K562 (cell line): ENCODE measurements around the gene TJP3. TPM values are rescaled to one million over a fixed set of nuclear protein-coding genes. Genes with fewer than 3 reads are reported as not detected.

ENCODE experiments used
- AFF1 ChIP-seq, 2 experiments: fragments of 450-650 bp; IDR thresholded peaks; 2 replicates each; pipeline ENCODE4 v1.6.1; 2018; ENCODE audit warnings: mild to moderate bottlenecking in 2 of 2, low read depth in 1 of 2; ENCODE audit not compliant: partially characterized antibody in 2 of 2
- ARHGAP35 ChIP-seq: fragments of 450-650 bp; IDR thresholded peaks from 2 replicates; pipeline ENCODE4 v1.6.1; 2018; ENCODE audit not compliant: partially characterized antibody
- BHLHE40 ChIP-seq: IDR thresholded peaks from 2 replicates; pipeline ENCODE4 v1.6.1; 2011; ENCODE audit warnings: low read length, improper control_type of control experiment
- CAMTA2 ChIP-seq: fragments of 250-450 bp; sonication (Bioruptor Pico); conservative IDR thresholded peaks from 2 replicates; pipeline ENCODE4 v1.5.1; 2022
- CEBPB ChIP-seq: fragments of 450-650 bp; IDR thresholded peaks from 2 replicates; pipeline ENCODE4 v1.6.1; 2016; ENCODE audit warnings: missing genetic modification characterization, missing compliant biosample characterization
- FOXP1 ChIP-seq: sonication (generic); formaldehyde crosslinking; IDR thresholded peaks from 2 replicates; pipeline ENCODE4 v1.8.0; 2022; ENCODE audit warnings: mild to moderate bottlenecking, missing genetic modification reagents
- HNRNPL ChIP-seq: fragments of 200-400 bp; formaldehyde crosslinking; IDR thresholded peaks from 2 replicates; pipeline ENCODE4 v1.6.1; 2017; ENCODE audit warnings: low read depth, mild to moderate bottlenecking, low read length
- HOXB6 ChIP-seq: fragments of 250-450 bp; sonication (Bioruptor Pico); IDR thresholded peaks from 2 replicates; pipeline ENCODE4 v1.5.1; 2022; ENCODE audit warnings: mild to moderate bottlenecking, borderline replicate concordance
- ID3 ChIP-seq, 2 experiments: fragments of 250-450 bp in 1 of 2; fragments of 450-650 bp in 1 of 2; sonication (Bioruptor Pico) in 1 of 2; IDR thresholded peaks; 2 replicates each; pipeline versions ENCODE4 v1.6.1 to v1.8.0; 2016 to 2021; ENCODE audit warnings: mild to moderate bottlenecking in 2 of 2, moderate library complexity in 2 of 2, missing compliant biosample characterization in 1 of 2, missing genetic modification characterization in 1 of 2
- LARP7 ChIP-seq: fragments of 450-650 bp; IDR thresholded peaks from 2 replicates; pipeline ENCODE4 v1.6.1; 2016
- MEF2D ChIP-seq: conservative IDR thresholded peaks from 2 replicates; pipeline ENCODE4 v1.6.1; 2016; ENCODE audit warnings: low read depth, missing genetic modification characterization, missing compliant biosample characterization
- MITF ChIP-seq: IDR thresholded peaks from 2 replicates; pipeline ENCODE4 v1.6.1; 2014; ENCODE audit warnings: antibody characterized with exemption
- PCBP2 ChIP-seq: fragments of 200-400 bp; formaldehyde crosslinking; IDR thresholded peaks from 2 replicates; pipeline ENCODE4 v1.6.1; 2018; ENCODE audit warnings: low read length, low read depth, mild to moderate bottlenecking, moderate library complexity; ENCODE audit not compliant: poor library complexity, severe bottlenecking
- POLR2H ChIP-seq: IDR thresholded peaks from 2 replicates; pipeline ENCODE4 v1.6.1; 2016; ENCODE audit warnings: missing genetic modification characterization, low read depth, mild to moderate bottlenecking, control low read depth, missing compliant biosample characterization, moderate library complexity
- RB1 ChIP-seq: fragments of 450-650 bp; IDR thresholded peaks from 2 replicates; pipeline ENCODE4 v1.6.1; 2017; ENCODE audit warnings: low read depth, mild to moderate bottlenecking
- SAFB ChIP-seq: fragments of 200-400 bp; formaldehyde crosslinking; IDR thresholded peaks from 2 replicates; pipeline ENCODE4 v1.6.1; 2017; ENCODE audit warnings: low read depth, low read length, borderline replicate concordance
- TAL1 ChIP-seq: fragments of 450-650 bp; IDR thresholded peaks from 2 replicates; pipeline ENCODE4 v1.6.1; 2016; ENCODE audit warnings: mild to moderate bottlenecking
- TGIF2 ChIP-seq: sonication (generic); formaldehyde crosslinking; IDR thresholded peaks from 2 replicates; pipeline ENCODE4 v1.8.1; 2022; ENCODE audit warnings: mild to moderate bottlenecking, missing genetic modification reagents, moderate library complexity
- ZBTB17 ChIP-seq: fragments of 450-650 bp; formaldehyde crosslinking; IDR thresholded peaks from 2 replicates; pipeline ENCODE4 v1.4.0; 2020; ENCODE audit warnings: mild to moderate bottlenecking
- ZBTB8A ChIP-seq: fragments of 450-650 bp; IDR thresholded peaks from 2 replicates; pipeline ENCODE4 v1.6.1; 2018; ENCODE audit warnings: mild to moderate bottlenecking, moderate library complexity; ENCODE audit not compliant: partially characterized antibody
- ZFP30 ChIP-seq: fragments of 250-450 bp; sonication (Bioruptor Pico); IDR thresholded peaks from 2 replicates; pipeline ENCODE4 v1.8.0; 2022; ENCODE audit warnings: moderate library complexity, mild to moderate bottlenecking, inconsistent platforms, borderline replicate concordance
- ZKSCAN8 ChIP-seq: fragments of 200-800 bp; sonication (Bioruptor generic); IDR thresholded peaks from 2 replicates; pipeline ENCODE4 v1.6.1; 2016; ENCODE audit warnings: missing genetic modification characterization, missing compliant biosample characterization
- ZNF586 ChIP-seq: fragments of 450-650 bp; formaldehyde crosslinking; conservative IDR thresholded peaks from 2 replicates; pipeline ENCODE4 v1.4.0; 2020; ENCODE audit warnings: mild to moderate bottlenecking, moderate library complexity
- polyA plus RNA-seq, 8 experiments: library from polyadenylated mRNA; depleted of rRNA in 4 of 8; stranded (reverse) in 5 of 8; unstranded in 3 of 8; fragments of >200 nt; fragmentation: Nextera tagmentation in 2 of 8; fragmentation: Illumina TruSeq in 1 of 8; extraction: Ambion mirVana in 2 of 8; extraction: Trizol in 1 of 8; gene quantifications; 2 replicates each; pipeline versions ENCODE4 v1.2.1 to v1.2.3, GENCODE V29; 2011 to 2014; ENCODE audit warnings: inconsistent platforms in 1 of 8, missing spikeins in 1 of 8
- total RNA-seq, 7 experiments: library from RNA; depleted of rRNA in 6 of 7; stranded (reverse); fragments of >200 nt in 6 of 7; fragmentation: Illumina TruSeq in 2 of 7; extraction: Trizol in 2 of 7; gene quantifications; 2 replicates each; pipeline versions ENCODE4 v1.2.1 to v1.2.3, GENCODE V29; 2011 to 2021; ENCODE audit warnings: low replicate concordance in 1 of 7

The TJP3 gene
- total and polyA plus RNA-seq, 9 of the 15 experiments (the other 6 are each of a cell fraction or from before 2014, with no cell fraction given), result 0.11 to 2.4 (median 0.57) TPM; not detected in 1

- TF ChIP-seq ARHGAP35 (no peak), ZKSCAN8 (CRISPR knock-in tag) (peak; percentile 51; the same call in 1 of the 2 replicates), RB1 (peak; percentile 58), FOXP1 (peak; percentile 68; the same call in 1 of the 2 replicates), SAFB (no peak), CEBPB (no peak), TGIF2 (CRISPR knock-in tag) (no peak), AFF1 (IDR thresholded peaks at IDR 0.05; ENCODE audit: low read depth in 1 of 2, partially characterized antibody in 2 of 2) (peak; percentile 92), LARP7 (0 out of 2 replicates have a peak, but pooled peaks have one; percentile 17), MEF2D (tag) (0 out of 2 replicates have a peak, but pooled peaks have one; percentile 28), POLR2H (tag) (no peak), ZNF586 (CRISPR knock-in tag) (no peak; the same call in 1 of the 2 replicates), CAMTA2 (CRISPR knock-in tag) (no peak), ZBTB8A (no peak), HNRNPL (no peak), ZBTB17 (peak; percentile 84), MITF (no peak), ID3 (CRISPR knock-in tag; IDR thresholded peaks at IDR 0.05) (no peak), ID3 (tag; IDR thresholded peaks at IDR 0.05) (peak; percentile 65; the same call in 1 of the 2 replicates), ZFP30 (CRISPR knock-in tag) (no peak), HOXB6 (CRISPR knock-in tag) (no peak), TAL1 (peak; percentile 7; the same call in 1 of the 2 replicates), BHLHE40 (peak; percentile 9; the same call in 1 of the 2 replicates), PCBP2 (no peak)
These were observed 53.4 kb downstream of the TJP3 start, which contains the start of gene APBA3 (continued) for GRCh38 chr19:3761382-3762129.
